Panc1 (cell line): ENCODE data around the gene KCNH1.

Source experiments
- POLR2AphosphoS5 ChIP-seq: IDR thresholded peaks from 2 replicates; pipeline ENCODE4 v1.6.1; 2012; ENCODE audit warnings: mild to moderate bottlenecking, low read depth, low read length, moderate library complexity
- SIN3A ChIP-seq: IDR thresholded peaks from 2 replicates; pipeline ENCODE4 v1.6.1; 2012; ENCODE audit warnings: low read depth, mild to moderate bottlenecking, low read length, moderate library complexity, borderline replicate concordance; ENCODE audit not compliant: insufficient read depth
- TF ChIP-seq, protein P1 (sequence below): fragments of 450-650 bp; IDR thresholded peaks from 2 replicates; pipeline ENCODE4 v1.5.1; 2017; ENCODE audit warnings: mild to moderate bottlenecking

GRCh38 chr1:210653771-210654170 lies 480.2 kb downstream of the KCNH1 start:
- TF ChIP-seq POLR2AphosphoS5 (no peak), SIN3A (no peak)
- TF ChIP-seq, protein P1, sequence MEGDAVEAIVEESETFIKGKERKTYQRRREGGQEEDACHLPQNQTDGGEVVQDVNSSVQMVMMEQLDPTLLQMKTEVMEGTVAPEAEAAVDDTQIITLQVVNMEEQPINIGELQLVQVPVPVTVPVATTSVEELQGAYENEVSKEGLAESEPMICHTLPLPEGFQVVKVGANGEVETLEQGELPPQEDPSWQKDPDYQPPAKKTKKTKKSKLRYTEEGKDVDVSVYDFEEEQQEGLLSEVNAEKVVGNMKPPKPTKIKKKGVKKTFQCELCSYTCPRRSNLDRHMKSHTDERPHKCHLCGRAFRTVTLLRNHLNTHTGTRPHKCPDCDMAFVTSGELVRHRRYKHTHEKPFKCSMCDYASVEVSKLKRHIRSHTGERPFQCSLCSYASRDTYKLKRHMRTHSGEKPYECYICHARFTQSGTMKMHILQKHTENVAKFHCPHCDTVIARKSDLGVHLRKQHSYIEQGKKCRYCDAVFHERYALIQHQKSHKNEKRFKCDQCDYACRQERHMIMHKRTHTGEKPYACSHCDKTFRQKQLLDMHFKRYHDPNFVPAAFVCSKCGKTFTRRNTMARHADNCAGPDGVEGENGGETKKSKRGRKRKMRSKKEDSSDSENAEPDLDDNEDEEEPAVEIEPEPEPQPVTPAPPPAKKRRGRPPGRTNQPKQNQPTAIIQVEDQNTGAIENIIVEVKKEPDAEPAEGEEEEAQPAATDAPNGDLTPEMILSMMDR = no peak
